Glutamatergic neuron (in vitro differentiated cells): ENCODE measurements around the gene LDLRAD3. TPM values are rescaled to one million over a fixed set of nuclear protein-coding genes. Genes with fewer than 3 reads are reported as not detected.

Experiments
- DNase-seq: peaks from one replicate; pipeline ENCODE4 v3.0.0; 2022
- H3K27ac Mint-ChIP-seq: one replicate; pipeline ENCODE4 v1.8.0; 2020; ENCODE audit warnings: mild to moderate bottlenecking, mixed read lengths, inconsistent platforms; ENCODE audit not compliant: unreplicated experiment
- H3K27me3 Mint-ChIP-seq: one replicate; pipeline ENCODE4 v1.8.0; 2020; ENCODE audit warnings: mild to moderate bottlenecking, moderate library complexity, mixed read lengths, inconsistent platforms; ENCODE audit not compliant: unreplicated experiment
- H3K36me3 Mint-ChIP-seq: one replicate; pipeline ENCODE4 v1.8.0; 2020; ENCODE audit warnings: mild to moderate bottlenecking, mixed read lengths, inconsistent platforms; ENCODE audit not compliant: unreplicated experiment
- H3K4me1 Mint-ChIP-seq: one replicate; pipeline ENCODE4 v1.8.0; 2020; ENCODE audit warnings: mild to moderate bottlenecking, low read depth, mixed read lengths, inconsistent platforms; ENCODE audit not compliant: unreplicated experiment
- H3K4me3 Mint-ChIP-seq: one replicate; pipeline ENCODE4 v1.8.0; 2020; ENCODE audit warnings: mild to moderate bottlenecking, mixed read lengths, inconsistent platforms; ENCODE audit not compliant: unreplicated experiment
- H3K9me3 Mint-ChIP-seq: one replicate; pipeline ENCODE4 v1.8.0; 2020; ENCODE audit warnings: mild to moderate bottlenecking, moderate library complexity, mixed read lengths, inconsistent platforms; ENCODE audit not compliant: unreplicated experiment
- total RNA-seq: library from RNA; stranded (reverse); fragmentation: NEBNext Ultra II Directional; extraction: Animal tissue kit (Norgen Biotek cat#: 25700); gene quantifications from one replicate; pipeline ENCODE4 v1.2.1, GENCODE V29; 2021; ENCODE audit not compliant: unreplicated experiment
- TF ChIP-seq, protein P1 (sequence below): fragments of 200-600 bp; sonication (generic); IDR thresholded peaks from one replicate; pipeline ENCODE4 v1.5.0; 2021; ENCODE audit not compliant: partially characterized antibody, unreplicated experiment

LDLRAD3 gene
- total RNA-seq, 1 donor from 2014 or later, result 59.9 TPM

DNA sequence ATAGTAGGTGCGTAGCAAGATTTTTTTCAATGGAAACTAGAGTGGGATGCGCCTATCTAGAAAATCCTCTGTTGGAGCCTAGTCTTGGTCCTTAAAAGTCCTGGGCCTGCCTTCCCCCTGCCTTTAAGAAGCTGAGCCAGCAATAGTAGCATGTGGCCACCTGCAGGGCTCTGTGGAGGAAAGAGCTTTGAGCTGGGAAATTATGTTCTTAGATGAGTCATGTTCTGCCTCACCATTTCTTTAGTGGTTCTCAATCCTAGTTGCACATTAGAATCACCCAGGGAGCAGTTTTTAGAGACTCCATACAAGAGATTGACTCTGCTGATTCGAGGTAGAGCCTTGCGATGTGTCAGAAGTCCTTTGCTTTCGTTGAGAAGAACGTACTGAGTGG is 211.9 kb downstream of the LDLRAD3 start:
- Mint-ChIP-seq H3K4me3 (no peak overlapping the region), H3K4me1 (peaks cover 43% of the 10 kb centered on the region), H3K9me3 (peaks cover 6% of the 10 kb centered on the region), H3K27me3 (peaks cover 9% of the 10 kb centered on the region), H3K27ac (peak overlapping the region; percentile 93), H3K36me3 (no peaks in the 10 kb centered on the region)
- TF ChIP-seq, protein P1, sequence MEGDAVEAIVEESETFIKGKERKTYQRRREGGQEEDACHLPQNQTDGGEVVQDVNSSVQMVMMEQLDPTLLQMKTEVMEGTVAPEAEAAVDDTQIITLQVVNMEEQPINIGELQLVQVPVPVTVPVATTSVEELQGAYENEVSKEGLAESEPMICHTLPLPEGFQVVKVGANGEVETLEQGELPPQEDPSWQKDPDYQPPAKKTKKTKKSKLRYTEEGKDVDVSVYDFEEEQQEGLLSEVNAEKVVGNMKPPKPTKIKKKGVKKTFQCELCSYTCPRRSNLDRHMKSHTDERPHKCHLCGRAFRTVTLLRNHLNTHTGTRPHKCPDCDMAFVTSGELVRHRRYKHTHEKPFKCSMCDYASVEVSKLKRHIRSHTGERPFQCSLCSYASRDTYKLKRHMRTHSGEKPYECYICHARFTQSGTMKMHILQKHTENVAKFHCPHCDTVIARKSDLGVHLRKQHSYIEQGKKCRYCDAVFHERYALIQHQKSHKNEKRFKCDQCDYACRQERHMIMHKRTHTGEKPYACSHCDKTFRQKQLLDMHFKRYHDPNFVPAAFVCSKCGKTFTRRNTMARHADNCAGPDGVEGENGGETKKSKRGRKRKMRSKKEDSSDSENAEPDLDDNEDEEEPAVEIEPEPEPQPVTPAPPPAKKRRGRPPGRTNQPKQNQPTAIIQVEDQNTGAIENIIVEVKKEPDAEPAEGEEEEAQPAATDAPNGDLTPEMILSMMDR, result no peak
- no peak for DNase-seq

- DNase-seq, result no peak
- peak overlapping the region; percentile 74 for H3K27ac Mint-ChIP-seq
- peaks cover 43% of the 10 kb centered on the region for H3K4me1 Mint-ChIP-seq
- no peak overlapping the region for H3K4me3 Mint-ChIP-seq
- H3K27me3 Mint-ChIP-seq, result peaks cover 9% of the 10 kb centered on the region
- TF ChIP-seq, protein P1, result no peak
- H3K36me3 Mint-ChIP-seq, result no peaks in the 10 kb centered on the region
- H3K9me3 Mint-ChIP-seq, result peaks cover 6% of the 10 kb centered on the region
Measured at GRCh38 chr11:36156161-36156816, 212.4 kb downstream of the LDLRAD3 start.

DNA sequence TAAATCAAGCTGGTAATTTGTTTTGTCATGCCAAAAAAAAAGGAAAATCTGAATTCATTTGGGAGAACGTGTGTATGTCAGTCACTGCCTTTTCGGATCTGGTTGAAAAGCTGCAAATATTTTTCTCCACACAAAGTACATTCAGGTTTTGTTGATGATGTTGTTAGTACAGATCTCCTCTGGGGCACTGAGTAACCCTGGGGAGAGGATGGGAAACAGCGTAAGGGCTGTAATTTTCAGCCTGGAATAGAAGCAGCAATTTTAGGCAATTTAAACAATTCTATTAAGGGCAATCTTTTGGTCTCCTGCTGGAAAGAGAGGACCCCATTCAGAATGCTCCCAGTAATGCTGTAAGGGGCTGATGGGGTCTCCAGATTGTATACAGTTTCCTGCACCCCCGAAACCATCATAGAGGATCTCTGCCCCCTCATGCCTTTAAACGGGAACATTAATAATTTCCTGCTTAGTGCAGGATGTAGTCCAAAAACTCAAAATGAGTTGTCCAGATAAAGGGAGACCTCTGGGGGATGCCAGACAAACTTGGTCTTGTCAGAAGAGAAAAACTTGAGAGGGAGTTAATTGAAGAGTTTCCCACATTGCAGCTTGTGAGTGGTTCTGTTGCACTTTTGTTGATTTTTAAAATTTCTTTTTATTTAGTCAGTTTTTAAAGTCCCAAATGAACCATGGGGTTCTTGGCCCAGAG is 213.1 kb downstream of the LDLRAD3 start:
- DNase-seq, result no peak
- Mint-ChIP-seq H3K27ac (peak overlapping the region; percentile 74), H3K4me1 (peaks cover 45% of the 10 kb centered on the region), H3K27me3 (peaks cover 9% of the 10 kb centered on the region), H3K9me3 (peaks cover 4% of the 10 kb centered on the region), H3K36me3 (no peaks in the 10 kb centered on the region), H3K4me3 (no peak overlapping the region)
- TF ChIP-seq, protein P1, result no peak

DNA sequence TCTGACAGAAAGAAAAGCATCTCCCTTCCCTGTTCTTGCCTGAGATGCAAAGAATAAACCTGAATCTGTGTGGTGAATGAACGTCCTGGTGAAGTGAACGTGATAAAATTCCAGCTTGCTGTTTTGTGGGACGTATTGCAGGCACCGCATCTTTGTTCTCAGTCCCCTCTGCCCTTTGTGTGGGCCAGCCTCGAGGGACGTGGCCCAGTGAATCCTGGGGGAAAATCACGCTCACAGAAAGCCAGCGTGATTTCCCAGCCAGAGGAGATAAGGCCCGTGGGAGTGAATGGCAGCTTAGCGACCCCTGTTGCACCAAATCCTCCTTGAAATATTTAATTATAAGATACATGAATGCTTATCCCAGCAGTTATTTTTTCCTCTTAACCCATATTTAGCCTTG is 216.2 kb downstream of the LDLRAD3 start:
- DNase-seq, result peak; percentile 50
- H3K36me3 Mint-ChIP-seq, result no peaks in the 10 kb centered on the region
- peaks cover 4% of the 10 kb centered on the region for H3K27me3 Mint-ChIP-seq
- no peaks in the 10 kb centered on the region for H3K9me3 Mint-ChIP-seq
- peak overlapping the region; percentile 75 for H3K27ac Mint-ChIP-seq
- TF ChIP-seq, protein P1, result no peak
- peaks cover 53% of the 10 kb centered on the region for H3K4me1 Mint-ChIP-seq
- H3K4me3 Mint-ChIP-seq, result no peak overlapping the region

- Mint-ChIP-seq H3K36me3 (no peaks in the 10 kb centered on the region), H3K27ac (no peak overlapping the region), H3K9me3 (no peaks in the 10 kb centered on the region), H3K27me3 (peaks cover 3% of the 10 kb centered on the region), H3K4me3 (no peak overlapping the region), H3K4me1 (peaks cover 47% of the 10 kb centered on the region)
- TF ChIP-seq, protein P1, result no peak
- no peak for DNase-seq
Measured at GRCh38 chr11:36161572-36161971, 217.7 kb downstream of the LDLRAD3 start.
